ENCODE results near the gene NOLC1.

- TF ChIP-seq EZH2phosphoT487 (IDR thresholded peaks at IDR 0.05; ENCODE audit: insufficient read depth, low read depth) (no peak), EZH2 (IDR thresholded peaks at IDR 0.05; ENCODE audit: insufficient read depth, poor library complexity, severe bottlenecking) (no peak)
These were observed 29.0 kb upstream of the NOLC1 start for GRCh38 chr10:102123223-102123622.
